GM21619 (cell line): ENCODE data around the gene DOCK1.

Experiments
- ATAC-seq: cut with Tn5 transposase; IDR thresholded peaks from one replicate; pipeline ENCODE4 v1.9.1; 2021; ENCODE audit not compliant: unreplicated experiment

DOCK1 gene

DNA sequence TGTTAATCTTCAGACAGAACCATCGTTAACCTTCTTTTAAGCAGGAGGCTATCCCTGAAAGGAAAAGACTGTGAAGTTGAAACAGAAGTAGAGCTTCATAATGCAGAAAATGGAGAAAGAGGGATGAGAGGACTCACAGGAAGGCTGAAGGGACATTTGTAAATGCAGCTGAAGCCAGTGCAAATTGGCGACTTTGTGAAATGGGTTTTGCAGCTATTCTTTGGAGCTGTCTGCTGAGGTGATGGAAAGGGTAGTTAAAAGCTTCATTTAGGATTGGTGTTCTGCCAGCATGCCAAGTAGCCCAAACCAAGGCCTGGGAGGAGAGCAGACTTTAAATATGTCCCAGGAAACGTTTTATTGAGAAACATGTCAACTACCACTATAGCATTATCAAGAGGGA is 168.4 kb downstream of the DOCK1 start:
- ATAC-seq, result no peak

DNA sequence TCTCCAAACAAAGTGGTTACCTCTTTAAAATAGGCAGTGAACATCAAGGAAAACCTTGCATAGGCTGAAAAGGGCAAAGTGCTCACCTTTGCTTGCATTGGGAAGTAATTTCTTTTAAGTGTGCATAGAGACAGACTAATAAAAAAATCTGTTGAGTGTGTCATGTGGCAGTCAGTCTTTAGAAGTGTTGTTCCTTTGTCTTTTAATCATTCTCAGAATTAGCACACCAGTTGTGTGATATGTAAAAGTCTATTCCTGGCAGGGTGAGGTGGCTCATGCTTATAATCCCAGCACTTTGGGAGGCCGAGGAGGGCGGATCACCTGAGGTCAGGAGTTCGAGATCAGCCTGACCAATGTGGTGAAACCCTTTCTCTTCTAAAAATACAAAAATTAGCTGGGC is 174.2 kb downstream of the DOCK1 start:
- no peak for ATAC-seq

- ATAC-seq, result no peak
Measured at GRCh38 chr10:127080317-127080716, 175.1 kb downstream of the DOCK1 start.

DNA sequence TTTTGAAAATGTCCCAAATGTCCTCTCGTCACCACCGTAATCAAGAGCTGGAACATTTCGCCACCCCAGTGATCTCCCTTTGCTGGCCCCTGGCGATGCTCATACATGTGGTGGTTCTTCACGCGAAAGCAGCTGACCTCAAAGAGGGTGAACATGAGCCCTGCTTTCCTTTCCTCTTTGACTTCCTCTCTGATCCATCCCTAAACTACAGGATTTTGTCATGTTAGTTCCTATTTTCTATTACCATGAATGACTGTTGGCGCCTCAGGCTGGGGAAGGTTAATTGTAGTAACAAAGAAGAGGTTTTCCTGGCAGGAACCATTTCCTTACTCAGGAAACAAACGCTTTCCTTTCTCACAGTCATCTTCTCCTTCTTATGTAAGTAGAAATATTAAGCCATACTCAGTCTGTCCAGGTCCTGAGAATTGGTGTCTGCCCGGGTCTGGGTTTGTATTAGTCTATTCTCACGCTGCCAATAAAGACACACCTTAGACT is 176.7 kb downstream of the DOCK1 start:
- no peak for ATAC-seq

DNA sequence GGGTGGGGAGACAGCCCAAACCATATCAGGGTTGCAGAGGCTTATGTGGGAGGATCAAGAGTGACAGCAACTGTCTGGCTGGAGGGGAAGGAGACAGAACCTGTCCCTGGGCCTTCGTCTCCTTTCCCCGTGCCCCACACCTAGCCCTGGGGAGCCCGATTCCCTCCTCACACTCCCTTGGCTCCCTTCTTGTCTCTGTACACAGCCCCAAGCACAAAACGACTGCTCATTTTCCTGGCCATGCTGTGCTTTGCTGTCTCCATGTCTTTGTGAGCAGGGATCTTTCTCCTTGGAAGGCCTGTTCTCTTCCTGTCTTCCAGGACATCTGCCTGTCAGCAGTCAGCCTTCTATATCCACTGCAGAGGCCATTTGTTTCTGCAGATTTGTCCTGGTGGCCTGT is 177.4 kb downstream of the DOCK1 start:
- ATAC-seq, result no peak

- ATAC-seq, result no peak
Measured at GRCh38 chr10:127085957-127086356, 180.7 kb downstream of the DOCK1 start.

- ATAC-seq, result no peak
Measured at GRCh38 chr10:127088908-127089307, 183.7 kb downstream of the DOCK1 start.

DNA sequence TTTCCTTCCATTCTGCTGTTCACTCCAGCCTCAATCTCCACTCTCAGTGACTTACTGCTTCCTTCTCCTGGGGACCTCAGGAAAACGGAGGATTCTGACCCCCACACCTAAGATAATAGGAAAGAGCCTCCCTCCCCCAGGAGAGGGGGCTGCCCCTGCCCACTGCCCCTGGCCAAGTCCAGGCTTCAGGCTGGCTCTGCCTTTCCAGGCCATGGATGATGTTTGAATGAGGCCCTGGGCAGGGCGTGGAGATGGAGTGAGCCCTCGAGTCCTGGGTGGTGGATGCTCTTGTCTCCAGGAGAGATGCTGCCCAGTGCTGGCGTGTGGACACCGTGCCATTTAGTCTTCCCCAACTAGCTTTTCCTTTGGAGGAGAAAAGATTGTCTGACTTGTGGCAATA is 184.2 kb downstream of the DOCK1 start:
- ATAC-seq, result no peak

GRCh38 chr10:127090138-127090537 is 184.9 kb downstream of the DOCK1 start:
- no peak for ATAC-seq

- ATAC-seq, result no peak
Measured at GRCh38 chr10:127091354-127091753, 186.1 kb downstream of the DOCK1 start.

DNA sequence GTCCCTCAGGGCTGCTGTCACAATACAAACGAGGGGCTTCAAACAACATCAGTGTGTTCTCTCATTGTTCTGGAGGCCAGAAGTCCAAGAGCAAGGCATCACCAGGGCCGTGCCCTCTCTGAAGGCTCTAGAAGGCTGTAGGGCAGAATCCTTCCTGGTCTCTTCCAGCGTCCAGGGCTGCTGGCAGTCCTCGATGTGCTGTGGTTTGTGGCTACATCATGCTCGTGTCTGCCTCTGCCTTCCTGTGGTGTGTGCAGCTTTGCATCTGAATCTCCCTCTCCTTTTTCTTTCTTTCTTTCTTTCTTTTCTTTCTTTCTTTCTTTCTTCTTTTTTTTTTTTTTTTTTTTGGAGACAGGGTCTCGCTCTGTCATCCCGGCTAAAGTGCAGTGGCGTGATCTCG is 187.7 kb downstream of the DOCK1 start:
- ATAC-seq, result no peak

- ATAC-seq, result no peak
Measured at GRCh38 chr10:127094984-127095383, 189.8 kb downstream of the DOCK1 start.

DNA sequence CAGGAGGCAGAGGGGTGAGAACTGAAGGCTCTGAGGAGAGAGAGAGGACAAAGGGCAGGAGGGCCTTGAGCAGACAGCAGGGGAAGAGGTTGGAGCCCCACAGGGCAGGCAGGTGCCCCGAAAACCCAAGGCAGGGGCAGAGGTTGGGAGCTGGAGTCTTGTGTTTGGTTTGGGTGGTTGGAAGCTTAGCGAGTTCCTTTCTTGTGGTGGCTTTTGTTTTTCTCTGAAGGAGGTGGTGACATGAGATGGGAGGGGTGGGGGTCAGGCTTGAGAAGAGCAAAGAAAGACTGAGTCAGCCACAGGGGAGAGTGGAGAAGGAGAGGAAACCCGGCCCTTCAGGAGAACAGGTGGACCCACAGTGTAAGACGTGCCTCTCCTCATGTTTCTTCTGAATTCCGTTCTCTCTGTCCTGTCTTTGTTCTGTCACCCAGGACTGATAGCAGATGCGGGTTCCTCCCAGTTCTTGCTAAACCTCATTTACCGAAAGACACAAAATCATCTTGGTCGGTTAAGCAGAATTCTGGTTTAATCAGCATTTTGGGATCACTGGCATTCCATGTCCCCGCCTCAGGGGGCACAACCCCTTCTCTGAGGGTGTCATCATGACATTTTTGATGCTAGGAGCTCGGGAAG is 195.9 kb downstream of the DOCK1 start:
- ATAC-seq, result no peak

- no peak for ATAC-seq
Measured at GRCh38 chr10:127102176-127102575, 196.9 kb downstream of the DOCK1 start.

- no peak for ATAC-seq
Measured at GRCh38 chr10:127115100-127115499, 209.9 kb downstream of the DOCK1 start.

- no peak for ATAC-seq
Measured at GRCh38 chr10:127117125-127117524, 211.9 kb downstream of the DOCK1 start.

GRCh38 chr10:127118034-127118433 is 212.8 kb downstream of the DOCK1 start:
- no peak for ATAC-seq

GRCh38 chr10:127119936-127120335 is 214.7 kb downstream of the DOCK1 start:
- ATAC-seq, result no peak

DNA sequence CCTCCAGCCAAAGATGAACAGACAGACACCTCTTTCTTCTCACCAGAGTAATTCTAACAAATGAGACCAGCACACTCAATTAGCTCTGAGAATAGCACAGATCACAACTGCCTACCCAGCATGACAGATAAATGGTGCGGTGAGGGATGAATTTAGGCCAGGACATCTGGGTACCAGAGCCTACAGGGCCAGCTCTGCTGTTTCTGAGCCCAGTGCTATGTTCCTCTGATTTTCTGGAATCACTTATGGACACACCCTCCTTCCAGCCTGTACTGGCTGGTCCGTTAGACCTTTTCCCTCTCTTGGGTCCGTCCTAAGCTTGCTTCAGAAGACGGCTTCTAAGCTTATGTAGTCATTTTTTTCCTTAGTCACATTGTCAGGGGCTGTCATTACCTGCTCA is 217.6 kb downstream of the DOCK1 start:
- no peak for ATAC-seq

GRCh38 chr10:127123626-127124025 is 218.4 kb downstream of the DOCK1 start:
- ATAC-seq, result no peak

DNA sequence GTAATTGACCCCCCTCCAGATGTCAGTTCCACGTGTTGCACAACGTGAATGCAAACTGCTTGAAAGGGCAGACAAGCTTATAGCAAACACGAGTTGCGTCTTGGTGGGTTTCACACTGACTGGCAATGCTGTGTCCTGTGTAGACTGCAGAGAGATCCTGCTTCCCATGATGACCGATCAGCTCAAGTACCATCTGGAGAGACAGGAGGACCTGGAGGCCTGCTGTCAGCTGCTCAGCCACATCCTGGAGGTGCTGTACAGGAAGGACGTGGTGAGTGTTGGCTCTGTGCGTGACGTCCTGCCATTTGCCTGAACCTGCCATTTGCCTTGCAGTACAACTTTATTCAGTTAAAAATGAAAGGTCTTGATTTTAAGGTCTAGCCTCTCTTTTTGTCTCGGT is 220.1 kb downstream of the DOCK1 start:
- no peak for ATAC-seq

- ATAC-seq, result no peak
Measured at GRCh38 chr10:127127822-127128221, 222.6 kb downstream of the DOCK1 start.

DNA sequence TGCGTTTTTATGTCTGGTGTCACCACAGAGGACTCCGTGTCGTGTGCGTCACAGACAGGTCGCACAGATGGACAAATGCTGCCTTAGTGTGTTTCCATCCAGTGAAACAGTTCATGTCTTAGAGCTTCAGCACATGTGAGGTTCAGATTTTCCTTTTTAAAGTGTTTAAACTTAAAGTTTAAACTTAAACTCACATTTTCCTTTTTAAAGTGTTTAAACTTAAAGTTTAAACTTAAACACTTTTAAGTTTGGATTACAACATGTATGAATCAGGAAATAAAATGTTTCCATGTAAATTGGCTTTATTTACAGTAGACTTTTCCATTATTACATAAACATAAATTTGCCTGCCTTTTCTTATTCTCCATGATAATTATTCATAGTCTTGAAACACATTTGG is 223.9 kb downstream of the DOCK1 start:
- no peak for ATAC-seq
